Vagina (tissue), 2 donors: ENCODE data around the gene KIRREL3.

Experiments
- POLR2A ChIP-seq, 2 donors: fragments of 450-650 bp; IDR thresholded peaks; one replicate each; pipeline ENCODE4 v1.6.1; 2017; ENCODE audit warnings: antibody characterized with exemption in 2 of 2, mild to moderate bottlenecking in 2 of 2, moderate library complexity in 2 of 2
- TF ChIP-seq, protein P1 (sequence below), 3 experiments: fragments of 450-650 bp in 2 of 3; fragments of 200-600 bp in 1 of 3; sonication (generic) in 1 of 3; IDR thresholded peaks; one replicate each; pipeline ENCODE4 v1.5.1; 2017 to 2019; ENCODE audit warnings: antibody characterized with exemption in 3 of 3, mild to moderate bottlenecking in 2 of 3, moderate library complexity in 2 of 3

DNA sequence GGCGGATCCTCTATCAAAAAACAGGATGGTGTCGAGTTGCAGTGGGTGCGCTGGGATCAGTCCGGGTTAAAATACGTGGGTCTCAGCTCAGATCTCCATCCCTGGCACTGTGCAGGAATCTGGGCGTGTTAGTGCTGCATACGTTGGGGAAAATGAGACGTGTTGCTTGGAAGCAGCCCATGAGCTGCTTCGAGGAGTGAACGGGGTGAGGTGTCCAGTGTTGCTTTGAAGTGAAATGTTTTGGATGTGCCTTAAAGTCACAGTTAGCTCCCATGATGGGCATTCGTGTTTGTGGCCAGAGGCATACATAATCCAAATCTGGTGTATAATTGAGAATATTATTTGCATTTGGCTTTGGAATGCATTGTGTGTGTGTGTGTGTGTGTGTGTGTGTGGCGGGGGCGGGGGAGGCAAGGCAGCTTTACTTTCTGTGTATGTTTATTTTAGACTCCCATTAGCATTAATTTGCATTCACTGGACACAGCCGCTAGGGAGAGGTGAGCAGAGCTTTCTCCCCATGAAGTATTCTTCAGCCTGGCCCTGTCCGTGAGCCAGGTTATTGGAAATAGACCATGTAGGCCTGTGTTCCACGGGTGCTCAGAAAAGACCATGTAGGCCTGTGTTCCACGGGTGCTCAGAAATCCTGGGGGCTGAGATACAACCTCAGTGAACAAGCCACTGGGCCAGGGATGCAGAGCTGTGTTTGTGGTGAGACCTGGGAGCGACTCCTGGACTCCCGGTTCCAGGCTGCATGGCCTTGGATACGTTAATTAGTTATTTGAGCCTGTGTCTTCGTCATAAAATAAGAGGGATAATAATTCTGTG lies 510.5 kb downstream of the KIRREL3 start:
- TF ChIP-seq, protein P1, sequence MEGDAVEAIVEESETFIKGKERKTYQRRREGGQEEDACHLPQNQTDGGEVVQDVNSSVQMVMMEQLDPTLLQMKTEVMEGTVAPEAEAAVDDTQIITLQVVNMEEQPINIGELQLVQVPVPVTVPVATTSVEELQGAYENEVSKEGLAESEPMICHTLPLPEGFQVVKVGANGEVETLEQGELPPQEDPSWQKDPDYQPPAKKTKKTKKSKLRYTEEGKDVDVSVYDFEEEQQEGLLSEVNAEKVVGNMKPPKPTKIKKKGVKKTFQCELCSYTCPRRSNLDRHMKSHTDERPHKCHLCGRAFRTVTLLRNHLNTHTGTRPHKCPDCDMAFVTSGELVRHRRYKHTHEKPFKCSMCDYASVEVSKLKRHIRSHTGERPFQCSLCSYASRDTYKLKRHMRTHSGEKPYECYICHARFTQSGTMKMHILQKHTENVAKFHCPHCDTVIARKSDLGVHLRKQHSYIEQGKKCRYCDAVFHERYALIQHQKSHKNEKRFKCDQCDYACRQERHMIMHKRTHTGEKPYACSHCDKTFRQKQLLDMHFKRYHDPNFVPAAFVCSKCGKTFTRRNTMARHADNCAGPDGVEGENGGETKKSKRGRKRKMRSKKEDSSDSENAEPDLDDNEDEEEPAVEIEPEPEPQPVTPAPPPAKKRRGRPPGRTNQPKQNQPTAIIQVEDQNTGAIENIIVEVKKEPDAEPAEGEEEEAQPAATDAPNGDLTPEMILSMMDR (IDR thresholded peaks at IDR 0.05), result no peak
- TF ChIP-seq POLR2A (IDR thresholded peaks at IDR 0.05), result no peak
